Activated CD4-positive, alpha-beta T cell treated with anti-CD3 and anti-CD28 coated beads for 36 hours (primary cell): ENCODE measurements around the gene MAPK1. TPM values are rescaled to one million over a fixed set of nuclear protein-coding genes. Genes with fewer than 3 reads are reported as not detected.
"Not testable (repeated sequence)": the region's sequence is repeated elsewhere in the genome, so short reads cannot be mapped to it uniquely, and the experiment has no call there.

Experiments
- ATAC-seq: fragments of 200-7000 bp; cut with Tn5 transposase; one replicate; pipeline ENCODE4 v1.10.0; 2021; ENCODE audit warnings: mild to moderate bottlenecking, moderate library complexity
- CTCF ChIA-PET: fragments of 350-600 bp; sonication (Branson Sonifier 250); formaldehyde crosslinking; loops from one replicate; lab custom pipeline; 2021; ENCODE audit warnings: antibody characterized with exemption; lab: Charles Lee
- POLR2A ChIA-PET: fragments of 350-600 bp; sonication (Branson Sonifier 250); formaldehyde crosslinking; loops from one replicate; lab custom pipeline; 2021; ENCODE audit warnings: antibody characterized with exemption, inconsistent platforms; lab: Charles Lee
- DNase-seq: peaks from one replicate; pipeline ENCODE4 v3.0.0-alpha.2; 2020
- H3K27ac Mint-ChIP-seq: one replicate; pipeline ENCODE4 v1.8.0; 2021; ENCODE audit warnings: mixed read lengths
- H3K27me3 Mint-ChIP-seq: one replicate; pipeline ENCODE4 v1.8.0; 2021; ENCODE audit warnings: mixed read lengths
- H3K36me3 Mint-ChIP-seq: one replicate; pipeline ENCODE4 v1.8.0; 2021; ENCODE audit warnings: low read depth, mixed read lengths
- H3K4me1 Mint-ChIP-seq: one replicate; pipeline ENCODE4 v1.8.0; 2021; ENCODE audit warnings: mixed read lengths
- H3K4me3 Mint-ChIP-seq: one replicate; pipeline ENCODE4 v1.8.0; 2021; ENCODE audit warnings: mild to moderate bottlenecking, moderate library complexity, mixed read lengths
- H3K9me3 Mint-ChIP-seq: one replicate; pipeline ENCODE4 v1.8.0; 2021; ENCODE audit warnings: low read depth, mixed read lengths
- intact Hi-C, 2 experiments: fragments of 100-400 bp; cut with DNase I in 1 of 2; cut with micrococcal nuclease in 1 of 2; formaldehyde crosslinking; loops; one replicate each; pipeline versions ENCODE4 v1.14.2 to v1.15.1; 2022 to 2024; cut with DNase I, micrococcal nuclease
- total RNA-seq, 2 experiments: library from RNA; stranded (reverse); gene quantifications; one replicate each; pipeline ENCODE4 v1.2.3, GENCODE V29; 2021

MAPK1 gene
- total RNA-seq, 2 experiments from 2014 or later: 91.9 to 108 TPM

DNA sequence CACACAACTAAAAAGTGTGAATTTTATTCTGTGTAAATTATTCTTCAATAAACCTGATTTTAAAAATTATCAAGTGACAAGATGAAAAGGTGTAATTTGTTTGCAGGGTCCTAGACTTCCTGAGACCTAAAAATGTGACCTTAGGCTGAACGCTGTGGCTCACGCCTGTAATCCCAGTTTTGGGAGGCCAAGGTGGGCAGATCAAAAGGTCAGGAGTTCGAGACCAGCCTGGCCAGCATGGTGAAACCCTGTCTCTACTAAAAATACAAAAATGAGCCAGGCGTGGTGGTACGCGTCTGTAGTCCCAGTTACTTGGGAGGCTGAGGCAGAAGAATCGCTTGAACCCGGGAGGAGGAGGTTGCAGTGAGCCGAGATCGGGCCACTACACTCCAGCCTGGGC, 79.9 kb downstream of the MAPK1 start:
- intact Hi-C loops: loop anchor here in 1 of 2 experiments (5.0 kb wide), 1 partner anchor 45 kb away; no protein-coding TSS in a partner anchor
- DNase-seq, CTCF ChIA-PET, H3K9me3 Mint-ChIP-seq, H3K27ac Mint-ChIP-seq, H3K27me3 Mint-ChIP-seq, POLR2A ChIA-PET, ATAC-seq, H3K4me3 Mint-ChIP-seq: not testable (repeated sequence)
- peaks cover 16% of the 10 kb centered on the region for H3K4me1 Mint-ChIP-seq
- H3K36me3 Mint-ChIP-seq: peaks cover 36% of the 10 kb centered on the region

GRCh38 chr22:21780259-21780658, 87.2 kb downstream of the MAPK1 start:
- Mint-ChIP-seq H3K9me3 (no peaks in the 10 kb centered on the region), H3K27ac (no peak overlapping the region), H3K4me1 (no peaks in the 10 kb centered on the region), H3K4me3 (no peak overlapping the region), H3K27me3 (no peaks in the 10 kb centered on the region), H3K36me3 (peaks cover 22% of the 10 kb centered on the region)
- ChIA-PET CTCF (interaction anchor here (0.6 to 1.0 kb wide), 4 partner anchors 8 to 156 kb away, joined by 3 to 4 read pairs (median 4); partner anchors contain the start of gene PPIL2), POLR2A (no interaction called here)
- intact Hi-C loops: no loop called here
- ATAC-seq: no peak
- DNase-seq: no peak

GRCh38 chr22:21779444-21779843, 88.0 kb downstream of the MAPK1 start:
- Mint-ChIP-seq H3K9me3 (no peaks in the 10 kb centered on the region), H3K4me1 (no peaks in the 10 kb centered on the region), H3K27me3 (no peaks in the 10 kb centered on the region), H3K27ac (no peak overlapping the region), H3K36me3 (peaks cover 17% of the 10 kb centered on the region), H3K4me3 (no peak overlapping the region)
- CTCF ChIA-PET: interaction anchor here (0.6 to 0.9 kb wide), 3 partner anchors 18 to 114 kb away, joined by 3 to 4 read pairs (median 4); partner anchors contain the start of gene PPIL2
- POLR2A ChIA-PET: no interaction called here
- ATAC-seq (no peak), DNase-seq (no peak)
- intact Hi-C loops: no loop called here

DNA sequence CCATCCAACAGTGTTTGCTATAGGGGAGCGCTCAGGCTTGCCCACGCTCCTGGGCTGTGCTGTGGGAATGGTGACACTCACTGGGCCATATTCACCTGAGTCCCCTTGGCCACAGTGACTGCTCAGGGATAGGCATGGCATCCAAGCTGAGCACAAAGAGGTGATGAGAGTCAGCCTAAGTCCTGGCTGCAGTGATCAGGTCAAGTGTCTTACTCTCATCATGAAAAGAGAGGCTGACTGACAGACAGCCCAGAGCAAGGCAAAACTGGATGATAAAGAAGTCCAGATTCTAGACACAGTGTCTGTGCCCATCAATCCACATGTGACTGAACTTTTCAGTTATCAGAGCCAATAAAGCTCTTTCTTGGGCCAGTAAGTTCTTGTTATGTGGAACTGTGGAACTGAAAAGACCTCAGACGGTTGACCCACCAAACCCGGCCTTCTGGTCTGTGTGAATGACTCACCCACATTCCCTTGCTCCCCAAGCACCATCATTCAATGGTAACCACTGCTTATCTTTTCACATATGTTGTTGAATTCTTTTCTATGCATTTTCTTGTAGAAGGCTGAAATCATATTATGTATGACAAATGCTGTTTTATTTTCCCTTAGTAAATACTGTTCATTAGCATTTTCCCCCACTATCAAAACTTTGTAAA, 88.6 kb downstream of the MAPK1 start:
- intact Hi-C loops: no loop called here
- no peak overlapping the region for H3K4me3 Mint-ChIP-seq
- H3K4me1 Mint-ChIP-seq: no peaks in the 10 kb centered on the region
- ATAC-seq: no peak
- POLR2A ChIA-PET: interaction anchor here (0.6 kb wide), 1 partner anchor 98 kb away, joined by 4 read pairs; no protein-coding TSS in a partner anchor
- DNase-seq: no peak
- CTCF ChIA-PET: no interaction called here
- no peaks in the 10 kb centered on the region for H3K9me3 Mint-ChIP-seq
- no peaks in the 10 kb centered on the region for H3K27me3 Mint-ChIP-seq
- no peak overlapping the region for H3K27ac Mint-ChIP-seq
- H3K36me3 Mint-ChIP-seq: peaks cover 15% of the 10 kb centered on the region

- no peaks in the 10 kb centered on the region for H3K9me3 Mint-ChIP-seq
- POLR2A ChIA-PET: no interaction called here
- intact Hi-C loops: no loop called here
- H3K4me1 Mint-ChIP-seq: peaks cover 19% of the 10 kb centered on the region
- no peak overlapping the region for H3K4me3 Mint-ChIP-seq
- no peak for DNase-seq
- H3K36me3 Mint-ChIP-seq: peaks cover 59% of the 10 kb centered on the region
- no peak for ATAC-seq
- CTCF ChIA-PET: interaction anchor here (0.8 to 3.1 kb wide), 2 partner anchors 9 to 10 kb away, joined by 3 to 9 read pairs; no protein-coding TSS in a partner anchor
- no peak overlapping the region for H3K27ac Mint-ChIP-seq
- no peaks in the 10 kb centered on the region for H3K27me3 Mint-ChIP-seq
These were observed 95.8 kb downstream of the MAPK1 start for GRCh38 chr22:21771631-21771976.

DNA sequence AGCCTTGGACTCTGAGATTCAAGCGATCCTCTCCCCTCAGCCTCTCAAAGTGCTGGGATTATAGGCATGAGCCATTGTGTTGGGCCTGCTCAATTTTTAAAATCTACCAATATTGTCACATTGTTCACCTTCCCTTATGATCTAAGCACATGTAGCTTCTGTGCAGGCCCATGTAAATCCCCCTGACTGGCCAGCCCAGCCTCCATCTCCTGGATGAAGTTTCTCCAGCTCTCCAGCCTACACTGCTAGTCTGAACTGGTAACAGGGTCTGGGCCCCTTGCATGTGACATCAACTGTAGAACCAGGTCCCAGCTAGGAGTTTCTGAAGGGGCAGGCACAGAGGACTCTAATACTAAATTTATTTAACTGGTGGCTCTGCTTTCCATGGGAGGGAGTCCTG, 99.0 kb downstream of the MAPK1 start:
- Mint-ChIP-seq H3K4me3 (no peak overlapping the region), H3K27ac (no peak overlapping the region), H3K9me3 (no peaks in the 10 kb centered on the region), H3K27me3 (no peaks in the 10 kb centered on the region), H3K4me1 (peaks cover 49% of the 10 kb centered on the region), H3K36me3 (peaks cover 83% of the 10 kb centered on the region)
- intact Hi-C loops: loop anchor here in 1 of 2 experiments (10.0 kb wide), 1 partner anchor 46 kb away; no protein-coding TSS in a partner anchor
- ATAC-seq (no peak), DNase-seq (no peak)
- ChIA-PET POLR2A (no interaction called here), CTCF (interaction anchor here (0.7 to 1.6 kb wide), 3 partner anchors 10 to 159 kb away, joined by 3 to 4 read pairs (median 3); no protein-coding TSS in a partner anchor)

DNA sequence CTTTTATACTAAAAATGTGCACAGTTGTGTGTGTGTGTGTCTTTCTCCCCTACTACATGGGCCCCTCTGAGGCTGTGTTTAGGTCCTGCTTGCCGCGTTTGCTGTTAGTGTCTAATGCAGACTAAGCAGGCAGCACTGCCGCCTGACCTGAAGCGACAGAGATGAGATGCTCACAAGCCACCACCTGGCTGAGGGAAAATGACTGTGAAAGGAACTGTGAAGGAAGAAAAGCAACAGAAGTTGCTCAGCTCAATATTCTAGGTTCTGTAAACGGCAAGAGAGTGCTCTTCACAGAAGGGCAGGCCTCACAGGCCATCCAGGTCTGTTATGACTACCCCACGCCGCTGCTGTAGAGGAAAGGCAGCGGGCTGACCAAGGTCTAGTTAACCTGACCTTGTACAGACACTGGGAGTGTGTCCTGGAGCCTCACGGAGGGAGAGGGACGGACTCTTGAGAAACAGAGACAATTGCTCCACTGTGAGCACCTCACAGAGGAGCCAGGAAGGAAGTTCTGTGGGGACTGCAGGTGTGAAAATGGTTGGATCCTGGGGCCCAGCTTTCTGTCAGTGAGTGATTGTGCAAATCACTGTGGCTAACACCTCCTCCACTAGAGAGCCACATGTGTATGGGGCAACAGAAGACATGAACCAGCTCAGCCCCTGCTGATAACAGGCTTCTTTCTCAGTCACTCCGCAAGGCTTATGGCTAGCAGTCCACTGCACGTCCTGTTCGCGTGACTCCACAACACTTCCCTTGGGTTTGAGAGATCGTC, 100.6 kb downstream of the MAPK1 start:
- peaks cover 65% of the 10 kb centered on the region for H3K4me1 Mint-ChIP-seq
- no peaks in the 10 kb centered on the region for H3K27me3 Mint-ChIP-seq
- POLR2A ChIA-PET: interaction anchor here (0.6 to 1.3 kb wide), 3 partner anchors 101 to 1468 kb away, joined by 3 to 8 read pairs (median 6); partner anchors contain the start of gene MAPK1
- H3K9me3 Mint-ChIP-seq: no peaks in the 10 kb centered on the region
- H3K36me3 Mint-ChIP-seq: peaks cover 85% of the 10 kb centered on the region
- CTCF ChIA-PET: interaction anchor here (1.0 to 1.8 kb wide), 7 partner anchors 8 to 158 kb away, joined by 3 to 7 read pairs (median 3); partner anchors contain the start of gene PPIL2
- H3K4me3 Mint-ChIP-seq: no peak overlapping the region
- H3K27ac Mint-ChIP-seq: peak overlapping the region; percentile 71
- ATAC-seq (peak; percentile 77), DNase-seq (peak; percentile 83)
- intact Hi-C loops: loop anchor here (1.0 to 10.0 kb wide), 4 partner anchors 24 to 98 kb away; partner anchors contain the start of gene YPEL1 (in 1 of the 2)

DNA sequence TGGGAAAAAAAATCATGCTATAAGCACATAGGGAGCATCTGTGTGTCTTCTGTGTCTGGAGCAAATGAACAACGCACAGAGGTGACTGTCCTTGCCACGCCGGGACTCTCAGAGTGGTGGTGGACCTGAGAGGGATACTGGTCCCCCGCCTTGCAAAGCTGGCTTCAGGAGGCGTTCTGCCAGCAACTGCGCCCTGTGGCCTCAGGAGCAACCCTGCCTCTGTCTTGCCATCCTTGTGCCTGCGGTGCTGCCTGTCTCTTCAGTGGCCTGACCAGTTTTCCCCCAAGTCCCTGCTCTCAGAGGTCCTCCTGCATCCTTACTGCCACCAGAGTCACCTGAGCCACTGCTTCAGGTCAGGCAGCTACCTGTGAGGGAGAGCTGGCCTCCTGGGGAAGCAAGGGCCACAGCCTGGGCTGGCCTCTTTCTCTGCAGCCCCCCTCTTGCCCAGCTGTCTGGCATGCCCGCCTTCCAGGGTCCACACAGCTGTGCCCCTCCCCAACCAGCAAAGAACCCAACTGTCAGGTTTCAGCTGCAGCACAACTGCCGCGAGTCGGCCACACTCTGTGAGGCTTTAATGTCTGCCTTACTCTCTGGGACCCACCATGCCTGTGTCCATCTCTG, 101.4 kb downstream of the MAPK1 start:
- POLR2A ChIA-PET: interaction anchor here (1.3 kb wide), 1 partner anchor 101 kb away, joined by 6 read pairs; the partner anchor contains the start of gene MAPK1
- Mint-ChIP-seq H3K4me3 (no peak overlapping the region), H3K9me3 (no peaks in the 10 kb centered on the region), H3K4me1 (peaks cover 72% of the 10 kb centered on the region), H3K27ac (no peak overlapping the region), H3K36me3 (peaks cover 81% of the 10 kb centered on the region), H3K27me3 (no peaks in the 10 kb centered on the region)
- ATAC-seq (no peak), DNase-seq (no peak)
- intact Hi-C loops: loop anchor here in 1 of 2 experiments (2.0 to 10.0 kb wide), 2 partner anchors 49 to 99 kb away; no protein-coding TSS in a partner anchor
- CTCF ChIA-PET: interaction anchor here (1.0 to 1.8 kb wide), 4 partner anchors 9 to 94 kb away, joined by 3 to 7 read pairs (median 4); no protein-coding TSS in a partner anchor

- Mint-ChIP-seq H3K9me3 (no peaks in the 10 kb centered on the region), H3K4me3 (no peak overlapping the region), H3K27ac (no peak overlapping the region), H3K4me1 (peaks cover 74% of the 10 kb centered on the region), H3K27me3 (no peaks in the 10 kb centered on the region), H3K36me3 (peaks cover 72% of the 10 kb centered on the region)
- DNase-seq (peak; percentile 55), ATAC-seq (peak; percentile 10)
- POLR2A ChIA-PET: no interaction called here
- intact Hi-C loops: loop anchor here (5.0 to 10.0 kb wide), 2 partner anchors 51 to 188 kb away; partner anchors contain the start of gene PPM1F (in 1 of the 2)
- CTCF ChIA-PET: interaction anchor here (1.1 kb wide), 1 partner anchor 29 kb away, joined by 3 read pairs; the partner anchor contains the start of gene YPEL1
These were observed 103.2 kb downstream of the MAPK1 start for GRCh38 chr22:21764038-21764804.
